ENCODE data around the gene IGSF3.
"Not testable (repeated sequence)": the region's sequence is repeated elsewhere in the genome, so short reads cannot be mapped to it uniquely, and the experiment has no call there.

- TF ChIP-seq CTCF (IDR thresholded peaks at IDR 0.05; ENCODE audit: borderline replicate concordance, extremely low read depth, low read length, poor library complexity, severe bottlenecking) = peak; percentile 12
- TF ChIP-seq EZH2 (IDR thresholded peaks at IDR 0.05; ENCODE audit: borderline replicate concordance, low read depth, low read length, severe bottlenecking) = not testable (repeated sequence)
These were observed 72.3 kb downstream of the IGSF3 start for GRCh38 chr1:116595065-116595840.
